SJCRH30 (cell line): ENCODE measurements around the gene ZNF460. TPM values are rescaled to one million over a fixed set of nuclear protein-coding genes. Genes with fewer than 3 reads are reported as not detected.

Source experiments
- DNase-seq, 2 experiments: peaks; one replicate each; pipeline ENCODE4 v3.0.0-alpha.2; 2015 to 2020
- H3K27ac ChIP-seq: fragments of 250-450 bp; sonication (Bioruptor Pico); 2 replicates; pipeline ENCODE4 v1.5.1; 2020; ENCODE audit warnings: mild to moderate bottlenecking, moderate library complexity
- H3K27me3 ChIP-seq: fragments of 250-450 bp; sonication (Bioruptor Pico); 2 replicates; pipeline ENCODE4 v1.5.1; 2020; ENCODE audit warnings: mild to moderate bottlenecking, moderate library complexity
- H3K36me3 ChIP-seq: fragments of 250-450 bp; sonication (Bioruptor Pico); 2 replicates; pipeline ENCODE4 v1.5.1; 2020; ENCODE audit warnings: mild to moderate bottlenecking, moderate library complexity
- H3K4me1 ChIP-seq: fragments of 250-450 bp; sonication (Bioruptor Pico); 2 replicates; pipeline ENCODE4 v1.5.1; 2020; ENCODE audit warnings: mild to moderate bottlenecking, moderate library complexity
- H3K4me3 ChIP-seq: fragments of 250-450 bp; sonication (Bioruptor Pico); 2 replicates; pipeline ENCODE4 v1.5.1; 2020; ENCODE audit warnings: mild to moderate bottlenecking, moderate library complexity
- H3K9me3 ChIP-seq: fragments of 250-450 bp; sonication (Bioruptor Pico); replicated peaks from 2 replicates; pipeline ENCODE4 v1.5.1; 2020; ENCODE audit warnings: mild to moderate bottlenecking, moderate library complexity
- total RNA-seq: library from RNA; depleted of rRNA; stranded (reverse); fragments of >200 nt; shearing (Covaris generic); gene quantifications from 2 replicates; pipeline ENCODE4 v1.2.3, GENCODE V29; 2014

The ZNF460 gene
- total RNA-seq, 1 experiment from 2014 or later: 40.5 TPM

GRCh38 chr19:57305056-57305455 is 24.8 kb downstream of the ZNF460 start:
- Histone ChIP-seq H3K36me3 (peaks cover 28% of the 10 kb centered on the region), H3K27ac (no peak overlapping the region), H3K27me3 (no peaks in the 10 kb centered on the region), H3K4me3 (no peak overlapping the region), H3K4me1 (no peaks in the 10 kb centered on the region), H3K9me3 (no peaks in the 10 kb centered on the region; the same call in 1 of the 2 replicates)
- DNase-seq: no peak

- Histone ChIP-seq H3K27me3 (no peaks in the 10 kb centered on the region), H3K27ac (no peak overlapping the region)
These were observed 28.2 kb downstream of the ZNF460 start for GRCh38 chr19:57308514-57308913.

GRCh38 chr19:57310792-57311191 is 30.5 kb downstream of the ZNF460 start:
- no peak overlapping the region for H3K27ac ChIP-seq
- H3K4me3 ChIP-seq: no peak overlapping the region
- no peaks in the 10 kb centered on the region for H3K36me3 ChIP-seq
- DNase-seq: no peak
- H3K9me3 ChIP-seq: no peaks in the 10 kb centered on the region; the same call in 1 of the 2 replicates
- H3K27me3 ChIP-seq: no peaks in the 10 kb centered on the region
- no peaks in the 10 kb centered on the region for H3K4me1 ChIP-seq

More at GRCh38 chr19:57308514-57308913, 28.2 kb downstream of the ZNF460 start:
- no peaks in the 10 kb centered on the region; the same call in 1 of the 2 replicates for H3K9me3 ChIP-seq
- peaks cover 3% of the 10 kb centered on the region; the same call in 1 of the 2 replicates for H3K36me3 ChIP-seq
- no peak overlapping the region for H3K4me3 ChIP-seq
- no peaks in the 10 kb centered on the region for H3K4me1 ChIP-seq
- DNase-seq: no peak

GRCh38 chr19:57314146-57314545 is 33.9 kb downstream of the ZNF460 start:
- Histone ChIP-seq H3K27ac (no peak overlapping the region), H3K36me3 (no peaks in the 10 kb centered on the region), H3K9me3 (no peaks in the 10 kb centered on the region), H3K27me3 (no peaks in the 10 kb centered on the region), H3K4me3 (no peak overlapping the region), H3K4me1 (no peaks in the 10 kb centered on the region)
- DNase-seq: no peak

- Histone ChIP-seq H3K4me3 (no peak overlapping the region), H3K27me3 (no peaks in the 10 kb centered on the region), H3K27ac (no peak overlapping the region), H3K36me3 (no peaks in the 10 kb centered on the region; the same call in 1 of the 2 replicates), H3K9me3 (no peaks in the 10 kb centered on the region), H3K4me1 (peaks cover 2% of the 10 kb centered on the region; the same call in 1 of the 2 replicates)
- DNase-seq: no peak
These were observed 37.2 kb downstream of the ZNF460 start for GRCh38 chr19:57317503-57317902.

GRCh38 chr19:57319869-57320179 is 39.5 kb downstream of the ZNF460 start:
- peak overlapping the region; percentile 68; the same call in 1 of the 2 replicates for H3K27ac ChIP-seq
- peak overlapping the region; percentile 78 for H3K4me3 ChIP-seq
- peaks cover 6% of the 10 kb centered on the region for H3K36me3 ChIP-seq
- H3K27me3 ChIP-seq: no peaks in the 10 kb centered on the region
- H3K9me3 ChIP-seq: no peaks in the 10 kb centered on the region
- peaks cover 2% of the 10 kb centered on the region; the same call in 1 of the 2 replicates for H3K4me1 ChIP-seq
- DNase-seq: no peak

GRCh38 chr19:57320180-57321084 is 40.1 kb downstream of the ZNF460 start, which contains the start of gene ZNF543:
Gene ZNF543 (plus strand): TSS chr19:57320472. CDS start chr19:57320854, 382 bp downstream.
- H3K4me1 ChIP-seq: peaks cover 2% of the 10 kb centered on the region; the same call in 1 of the 2 replicates
- peak; percentile 95 to 97 for DNase-seq
- no peaks in the 10 kb centered on the region for H3K27me3 ChIP-seq
- peak within 1 kb of the TSS; percentile 78 for H3K4me3 ChIP-seq
- H3K36me3 ChIP-seq: peaks cover 12% of the 10 kb centered on the region
- no peaks in the 10 kb centered on the region for H3K9me3 ChIP-seq
- peak within 1 kb of the TSS; percentile 68 for H3K27ac ChIP-seq

GRCh38 chr19:57321116-57321515 is 40.8 kb downstream of the ZNF460 start:
- Histone ChIP-seq H3K4me3 (peak overlapping the region; percentile 78), H3K27ac (peak overlapping the region; percentile 68)
- no peak for DNase-seq

GRCh38 chr19:57321751-57322150 is 41.5 kb downstream of the ZNF460 start:
- no peak overlapping the region for H3K27ac ChIP-seq
- H3K36me3 ChIP-seq: peaks cover 25% of the 10 kb centered on the region
- H3K4me1 ChIP-seq: peaks cover 2% of the 10 kb centered on the region; the same call in 1 of the 2 replicates
- H3K4me3 ChIP-seq: no peak overlapping the region
- no peak for DNase-seq
- H3K27me3 ChIP-seq: no peaks in the 10 kb centered on the region
- no peaks in the 10 kb centered on the region for H3K9me3 ChIP-seq

More at GRCh38 chr19:57321116-57321515, 40.8 kb downstream of the ZNF460 start:
- Histone ChIP-seq H3K36me3 (peaks cover 18% of the 10 kb centered on the region), H3K27me3 (no peaks in the 10 kb centered on the region), H3K4me1 (peaks cover 2% of the 10 kb centered on the region; the same call in 1 of the 2 replicates), H3K9me3 (no peaks in the 10 kb centered on the region)

GRCh38 chr19:57324992-57325391 is 44.7 kb downstream of the ZNF460 start:
- DNase-seq: no peak
- no peak overlapping the region for H3K27ac ChIP-seq
- H3K27me3 ChIP-seq: no peaks in the 10 kb centered on the region
- no peaks in the 10 kb centered on the region for H3K9me3 ChIP-seq
- H3K4me1 ChIP-seq: no peaks in the 10 kb centered on the region; the same call in 1 of the 2 replicates
- H3K36me3 ChIP-seq: peaks cover 52% of the 10 kb centered on the region
- no peak overlapping the region for H3K4me3 ChIP-seq

- DNase-seq: no peak
- Histone ChIP-seq H3K27ac (no peak overlapping the region), H3K36me3 (peaks cover 68% of the 10 kb centered on the region), H3K4me1 (no peaks in the 10 kb centered on the region), H3K4me3 (no peak overlapping the region), H3K9me3 (no peaks in the 10 kb centered on the region), H3K27me3 (no peaks in the 10 kb centered on the region)
These were observed 47.7 kb downstream of the ZNF460 start for GRCh38 chr19:57327993-57328392.

GRCh38 chr19:57334191-57334590 is 53.9 kb downstream of the ZNF460 start:
- no peak overlapping the region for H3K27ac ChIP-seq
- DNase-seq: no peak
- H3K9me3 ChIP-seq: no peaks in the 10 kb centered on the region
- H3K4me1 ChIP-seq: no peaks in the 10 kb centered on the region; the same call in 1 of the 2 replicates
- no peak overlapping the region for H3K4me3 ChIP-seq
- H3K36me3 ChIP-seq: peaks cover 22% of the 10 kb centered on the region
- H3K27me3 ChIP-seq: no peaks in the 10 kb centered on the region

GRCh38 chr19:57338877-57339276 is 58.6 kb downstream of the ZNF460 start:
- H3K4me3 ChIP-seq: no peak overlapping the region
- H3K4me1 ChIP-seq: no peaks in the 10 kb centered on the region; the same call in 1 of the 2 replicates
- no peak for DNase-seq
- no peaks in the 10 kb centered on the region for H3K9me3 ChIP-seq
- no peak overlapping the region for H3K27ac ChIP-seq
- no peaks in the 10 kb centered on the region for H3K27me3 ChIP-seq
- no peaks in the 10 kb centered on the region for H3K36me3 ChIP-seq

GRCh38 chr19:57342582-57342981 is 62.3 kb downstream of the ZNF460 start:
- no peak for DNase-seq
- Histone ChIP-seq H3K27ac (no peak overlapping the region), H3K4me3 (no peak overlapping the region), H3K27me3 (no peaks in the 10 kb centered on the region; the same call in 1 of the 2 replicates), H3K36me3 (no peaks in the 10 kb centered on the region), H3K9me3 (no peaks in the 10 kb centered on the region), H3K4me1 (no peaks in the 10 kb centered on the region; the same call in 1 of the 2 replicates)
